DOHH2 (cell line): ENCODE results near the gene EXOC3.

Experiments
- CTCF ChIP-seq: fragments of 200-600 bp; sonication (generic); IDR thresholded peaks from one replicate; pipeline ENCODE4 v1.5.1; 2014; ENCODE audit warnings: antibody characterized with exemption, mild to moderate bottlenecking, low read depth, low read length; ENCODE audit not compliant: poor library complexity, severe bottlenecking
- EZH2phosphoT487 ChIP-seq: fragments of 200-600 bp; sonication (generic); IDR thresholded peaks from 2 replicates; pipeline ENCODE4 v1.6.1; 2017; ENCODE audit warnings: borderline replicate concordance, mild to moderate bottlenecking, antibody characterized with exemption, low read length, moderate library complexity, mixed read lengths

GRCh38 chr5:491119-491855 is 48.3 kb downstream of the EXOC3 start:
- TF ChIP-seq CTCF (no peak), EZH2phosphoT487 (no peak)
